Hepatocyte (in vitro differentiated cells): Measurements from ENCODE around the gene ERVFRD-1. TPM values are rescaled to one million over a fixed set of nuclear protein-coding genes. Genes with fewer than 3 reads are reported as not detected.

Experiments used
- DNase-seq: peaks from one replicate; pipeline ENCODE4 v3.0.0-alpha.2; 2016; ENCODE audit warnings: low spot score
- H2AFZ ChIP-seq: fragments of 200-600 bp; sonication (generic); 2 replicates; pipeline ENCODE4 v1.6.0; 2016; ENCODE audit warnings: antibody characterized with exemption, mild to moderate bottlenecking
- H3K27ac ChIP-seq: fragments of 200-600 bp; sonication (generic); 2 replicates; pipeline ENCODE4 v1.5.1; 2016; ENCODE audit warnings: mild to moderate bottlenecking
- H3K27me3 ChIP-seq: fragments of 200-600 bp; sonication (generic); 2 replicates; pipeline ENCODE4 v1.6.1; 2016
- H3K36me3 ChIP-seq: fragments of 200-600 bp; sonication (generic); replicated peaks from 2 replicates; pipeline ENCODE4 v1.5.1; 2016; ENCODE audit warnings: low read depth; ENCODE audit not compliant: insufficient read depth
- H3K4me1 ChIP-seq: fragments of 200-600 bp; sonication (generic); 2 replicates; pipeline ENCODE4 v1.5.1; 2016; ENCODE audit warnings: mild to moderate bottlenecking, moderate library complexity; ENCODE audit not compliant: insufficient read depth
- H3K4me2 ChIP-seq: fragments of 200-600 bp; sonication (generic); 2 replicates; pipeline ENCODE4 v1.6.0; 2016
- H3K4me3 ChIP-seq: fragments of 200-600 bp; sonication (generic); 2 replicates; pipeline ENCODE4 v1.5.1; 2016; ENCODE audit warnings: mild to moderate bottlenecking
- H3K79me2 ChIP-seq: fragments of 200-600 bp; sonication (generic); 2 replicates; pipeline ENCODE4 v1.6.0; 2017; ENCODE audit warnings: mild to moderate bottlenecking
- H3K9me2 ChIP-seq: fragments of 200-600 bp; sonication (generic); replicated peaks from 2 replicates; pipeline ENCODE4 v1.6.0; 2017; ENCODE audit warnings: mild to moderate bottlenecking; ENCODE audit not compliant: insufficient read depth
- H3K9me3 ChIP-seq: fragments of 200-600 bp; sonication (generic); 2 replicates; pipeline ENCODE4 v1.5.1; 2016; ENCODE audit warnings: low read depth, mild to moderate bottlenecking
- H4K20me1 ChIP-seq: fragments of 200-600 bp; sonication (generic); 2 replicates; pipeline ENCODE4 v1.6.0; 2016; ENCODE audit warnings: mild to moderate bottlenecking; ENCODE audit not compliant: insufficient read depth, poor library complexity, severe bottlenecking
- CTCF ChIP-seq: fragments of 200-600 bp; sonication (generic); IDR thresholded peaks from 2 replicates; pipeline ENCODE4 v1.5.1; 2016; ENCODE audit warnings: antibody characterized with exemption, mild to moderate bottlenecking; ENCODE audit not compliant: poor library complexity
- EZH2 ChIP-seq: fragments of 200-600 bp; sonication (generic); IDR thresholded peaks from 2 replicates; pipeline ENCODE4 v1.6.1; 2016; ENCODE audit warnings: antibody characterized with exemption, mild to moderate bottlenecking, borderline replicate concordance
- EZH2phosphoT487 ChIP-seq: fragments of 200-600 bp; sonication (generic); IDR thresholded peaks from one replicate; pipeline ENCODE4 v1.6.1; 2018; ENCODE audit warnings: antibody characterized with exemption, mild to moderate bottlenecking, low read depth, moderate library complexity; ENCODE audit not compliant: unreplicated experiment, severe bottlenecking
- WGBS: methylation state at CpG from one replicate; pipeline ENCODE4 v1.1.6; 2016; ENCODE audit warnings: low lambda C conversion rate; ENCODE audit errors: missing lambda C conversion rate; 5-methylcytosine and 5-hydroxymethylcytosine counted together
- polyA plus RNA-seq: library from polyadenylated mRNA; unstranded; fragments of >200 nt; fragmentation: Nextera tagmentation; extraction: Ambion mirVana; gene quantifications from 2 replicates; pipeline ENCODE4 v1.2.1, GENCODE V29; 2016
- total RNA-seq: library from RNA; depleted of rRNA; stranded (reverse); fragments of >200 nt; gene quantifications from 2 replicates; pipeline ENCODE4 v1.2.3, GENCODE V29; 2014

The ERVFRD-1 gene
- total and polyA plus RNA-seq, 2 experiments from 2014 or later, result 2.2 to 4.9 TPM

- no peak overlapping the region for H3K27ac ChIP-seq
- H3K4me1 ChIP-seq, result peaks cover 4% of the 10 kb centered on the region
- H3K9me2 ChIP-seq, result no peaks in the 10 kb centered on the region
- no peak overlapping the region for H3K4me3 ChIP-seq
- H3K4me2 ChIP-seq, result no peak overlapping the region
- 88% methylated on average over 3 of the region's 3 CpGs for WGBS
- H3K79me2 ChIP-seq, result no peaks in the 10 kb centered on the region
- no peak overlapping the region for H2AFZ ChIP-seq
- H3K27me3 ChIP-seq, result no peaks in the 10 kb centered on the region
- TF ChIP-seq CTCF (no peak), EZH2 (no peak), EZH2phosphoT487 (no peak)
- H3K36me3 ChIP-seq, result no peaks in the 10 kb centered on the region
- DNase-seq, result no peak
- H3K9me3 ChIP-seq, result no peaks in the 10 kb centered on the region
- no peaks in the 10 kb centered on the region for H4K20me1 ChIP-seq
Observed at GRCh38 chr6:11139051-11139960, 27.8 kb upstream of the ERVFRD-1 start.

DNA sequence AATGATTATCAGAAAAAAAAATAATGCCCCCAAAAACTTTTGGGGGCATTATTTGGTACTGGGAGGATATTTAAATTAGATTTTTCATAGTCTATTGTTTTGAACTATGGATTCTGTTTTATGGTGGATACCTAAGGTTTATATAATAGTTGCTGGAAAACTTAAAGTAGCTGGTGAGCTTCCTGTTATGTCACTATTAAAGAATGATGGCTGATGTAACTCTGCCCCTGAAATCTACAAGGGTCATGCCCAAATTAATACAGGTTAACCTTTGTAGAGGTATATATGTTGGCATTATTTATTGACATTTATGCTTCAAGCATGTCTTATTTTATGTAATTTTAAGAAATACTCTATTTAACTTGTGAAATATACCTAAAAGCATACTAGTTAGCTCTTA lies 25.3 kb upstream of the ERVFRD-1 start:
- peaks cover 6% of the 10 kb centered on the region for H3K79me2 ChIP-seq
- H3K27me3 ChIP-seq, result no peaks in the 10 kb centered on the region
- no peak overlapping the region for H3K4me2 ChIP-seq
- no peak overlapping the region for H3K4me3 ChIP-seq
- DNase-seq, result no peak
- H2AFZ ChIP-seq, result no peak overlapping the region
- TF ChIP-seq EZH2phosphoT487, result no peak
- no peak for TF ChIP-seq EZH2
- no peak for TF ChIP-seq CTCF
- no peak overlapping the region for H3K27ac ChIP-seq
- no peaks in the 10 kb centered on the region for H3K9me3 ChIP-seq
- no peaks in the 10 kb centered on the region for H3K36me3 ChIP-seq
- no peaks in the 10 kb centered on the region for H3K9me2 ChIP-seq
- no peaks in the 10 kb centered on the region for H3K4me1 ChIP-seq
- H4K20me1 ChIP-seq, result no peaks in the 10 kb centered on the region

DNA sequence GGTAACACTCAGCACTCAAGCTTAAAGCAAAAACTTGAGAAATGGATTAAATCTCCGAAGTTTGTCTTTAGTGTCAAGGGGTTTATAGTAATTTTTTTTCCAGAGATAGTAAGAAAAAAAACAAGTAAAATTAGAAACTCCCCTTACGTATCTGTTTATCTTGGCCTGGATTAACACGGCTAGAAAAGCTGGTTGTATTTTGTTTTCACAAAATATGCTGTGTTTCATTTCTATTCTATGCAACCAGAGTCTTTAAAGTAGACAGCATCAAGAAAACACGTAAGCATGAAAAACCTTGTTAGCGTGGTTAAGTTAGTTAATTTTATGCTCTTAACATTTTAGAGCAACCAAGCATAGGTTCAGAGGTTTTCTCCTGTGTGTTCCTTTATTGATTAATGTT lies 21.8 kb upstream of the ERVFRD-1 start:
- DNase-seq, result no peak
- no peaks in the 10 kb centered on the region for H3K27me3 ChIP-seq
- no peaks in the 10 kb centered on the region for H3K9me3 ChIP-seq
- no peaks in the 10 kb centered on the region for H3K9me2 ChIP-seq
- H3K79me2 ChIP-seq, result peaks cover 32% of the 10 kb centered on the region
- TF ChIP-seq EZH2phosphoT487, result no peak
- TF ChIP-seq EZH2, result no peak
- TF ChIP-seq CTCF, result no peak
- no peak overlapping the region for H3K4me3 ChIP-seq
- H2AFZ ChIP-seq, result no peak overlapping the region
- WGBS, result 82% methylated on average over 5 of the region's 5 CpGs
- H3K4me2 ChIP-seq, result no peak overlapping the region
- no peak overlapping the region for H3K27ac ChIP-seq
- H3K36me3 ChIP-seq, result no peaks in the 10 kb centered on the region
- H3K4me1 ChIP-seq, result no peaks in the 10 kb centered on the region
- no peaks in the 10 kb centered on the region for H4K20me1 ChIP-seq
